ENCODE measurements around the gene FCRL4.
"Not testable (repeated sequence)": the region's sequence is repeated elsewhere in the genome, so short reads cannot be mapped to it uniquely, and the experiment has no call there.

FCRL4 gene

DNA sequence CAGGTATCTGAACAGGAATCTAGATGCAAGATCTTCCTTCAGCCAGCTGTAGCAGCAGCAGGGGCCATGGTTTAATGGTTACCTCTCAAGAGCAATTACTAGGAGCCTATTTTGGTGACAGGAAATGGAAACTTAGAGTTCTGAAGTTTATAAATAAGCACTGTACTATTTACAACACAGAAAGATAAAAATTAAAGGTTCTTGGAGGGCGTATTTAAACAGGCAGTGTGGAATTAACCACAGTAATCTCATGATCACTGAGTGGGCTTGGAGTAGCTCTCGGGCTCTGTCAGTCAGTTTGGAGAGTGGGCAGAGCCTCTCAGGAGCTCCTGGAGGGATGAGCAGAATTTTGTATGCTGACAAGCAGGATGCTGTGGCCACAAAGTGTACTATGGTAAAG is 35.4 kb downstream of the FCRL4 start:
- Histone ChIP-seq H3K4me3 (ENCODE audit: control insufficient read depth in 1 of 7, extremely low read depth in 1 of 7, insufficient read depth in 4 of 7, low read depth in 2 of 7, low read length in 6 of 7) (no peak overlapping the region), H3K27me3 (replicated peaks in 2 of 5; ENCODE audit: control insufficient read depth in 4 of 5, insufficient read depth in 5 of 5, low read length in 4 of 5) (peaks cover 0 to 5% (median 0%) of the 10 kb centered on the region in 5 experiments), H3K4me1 (ENCODE audit: control extremely low read depth in 1 of 4, control insufficient read depth in 4 of 4, insufficient read depth in 4 of 4, low read length in 3 of 4) (peaks cover 6 to 35% (median 18%) of the 10 kb centered on the region in 4 experiments), H3K9me3 (ENCODE audit: control extremely low read depth in 1 of 5, control insufficient read depth in 4 of 5, insufficient read depth in 2 of 5, low read depth in 1 of 5, low read length in 4 of 5) (no peaks in the 10 kb centered on the region), H3K36me3 (ENCODE audit: control insufficient read depth in 4 of 4, insufficient read depth in 4 of 4, low read length in 3 of 4) (no peaks in the 10 kb centered on the region), H3K27ac (ENCODE audit: insufficient read depth in 1 of 2, low read depth in 1 of 2, low read length in 2 of 2, poor library complexity in 1 of 2, severe bottlenecking in 2 of 2) (no peak overlapping the region)
- ChIA-PET POLR2A (no interaction called here), CTCF (interaction anchor here (1.7 to 4.3 kb wide), 2 partner anchors 11 to 18 kb away, joined by 7 to 15 read pairs; partner anchors contain the start of gene FCRL5)
- DNase-seq, result no peak
- WGBS (ENCODE audit: insufficient coverage), result 91% methylated on average over 1 of the region's 2 CpGs

GRCh38 chr1:157558119-157558518 is 39.8 kb downstream of the FCRL4 start:
- POLR2A ChIA-PET, result no interaction called here
- Histone ChIP-seq H3K36me3 (ENCODE audit: control insufficient read depth in 4 of 4, insufficient read depth in 4 of 4, low read length in 3 of 4) (no peaks in the 10 kb centered on the region), H3K27me3 (replicated peaks in 2 of 5; ENCODE audit: control insufficient read depth in 4 of 5, insufficient read depth in 5 of 5, low read length in 4 of 5) (peaks cover 0 to 5% (median 0%) of the 10 kb centered on the region in 5 experiments), H3K4me1 (ENCODE audit: control extremely low read depth in 1 of 4, control insufficient read depth in 4 of 4, insufficient read depth in 4 of 4, low read length in 3 of 4) (peaks cover 0 to 7% (median 0%) of the 10 kb centered on the region in 4 experiments), H3K9me3 (ENCODE audit: control extremely low read depth in 1 of 5, control insufficient read depth in 4 of 5, insufficient read depth in 2 of 5, low read depth in 1 of 5, low read length in 4 of 5) (no peaks in the 10 kb centered on the region), H3K4me3 (ENCODE audit: control insufficient read depth in 1 of 7, extremely low read depth in 1 of 7, insufficient read depth in 4 of 7, low read depth in 2 of 7, low read length in 6 of 7) (no peak overlapping the region), H3K27ac (ENCODE audit: insufficient read depth in 1 of 2, low read depth in 1 of 2, low read length in 2 of 2, poor library complexity in 1 of 2, severe bottlenecking in 2 of 2) (no peak overlapping the region)
- CTCF ChIA-PET, result interaction anchor here (0.6 to 0.7 kb wide), 2 partner anchors 183 to 187 kb away, joined by 3 read pairs; no protein-coding TSS in a partner anchor
- DNase-seq, result no peak
- WGBS (ENCODE audit: insufficient coverage), result no CpG with 5 or more reads among the region's 2 CpGs

DNA sequence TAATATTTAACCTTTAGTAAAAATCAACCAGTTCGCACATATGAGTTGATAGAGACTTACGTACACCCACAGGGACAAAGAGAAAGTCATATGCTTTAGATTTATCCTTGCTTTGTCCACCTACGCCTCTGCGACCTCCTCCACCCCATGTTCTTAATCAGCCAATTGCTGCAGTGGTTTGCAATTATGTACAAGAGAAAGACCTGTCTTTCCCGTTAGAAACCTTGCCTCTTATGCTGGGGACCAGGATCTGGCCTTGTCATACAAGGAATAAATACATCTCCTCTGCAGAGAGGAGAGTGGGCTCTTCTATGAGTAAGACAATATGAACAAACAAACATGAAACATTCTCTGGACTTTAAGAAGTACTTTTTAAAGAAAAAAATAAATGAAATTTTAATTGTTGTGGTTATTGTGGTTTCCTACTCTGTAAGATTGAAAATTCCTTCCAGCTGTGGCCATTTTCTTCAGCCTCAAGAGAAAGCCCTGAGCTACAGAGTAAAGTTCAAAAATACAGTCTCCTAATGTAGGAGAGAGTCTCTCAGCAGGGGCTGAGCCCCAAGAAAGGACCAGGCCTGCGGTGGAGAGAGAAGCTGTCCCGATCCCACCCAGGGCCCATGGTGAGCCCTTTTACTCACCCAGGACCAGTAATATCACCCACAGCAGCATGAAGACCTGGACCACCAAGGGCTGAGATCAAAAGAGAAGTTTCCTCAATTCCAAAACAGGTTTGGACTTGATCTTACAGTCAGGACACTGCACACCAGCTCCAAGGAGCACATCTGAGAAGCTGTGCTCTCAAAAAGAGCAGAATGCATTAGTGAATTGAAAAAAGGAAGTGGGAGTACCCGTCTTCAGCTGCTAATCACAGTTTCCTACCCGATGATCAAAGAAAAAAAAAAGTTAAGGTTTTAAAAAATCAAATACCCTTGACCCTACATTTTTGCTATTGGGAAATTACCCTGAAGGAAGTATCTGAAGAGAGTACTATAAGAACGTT is 45.9 kb downstream of the FCRL4 start, which contains the start of gene FCRL5:
Gene FCRL5 (minus strand): TSS at position 822 of the 1,000 bp plus-strand sequence. CDS start 153 bp downstream, at position 669.
- H3K9me3 ChIP-seq (ENCODE audit: control extremely low read depth in 1 of 5, control insufficient read depth in 4 of 5, insufficient read depth in 2 of 5, low read depth in 1 of 5, low read length in 4 of 5), result no peaks in the 10 kb centered on the region
- H3K27ac ChIP-seq (ENCODE audit: insufficient read depth in 1 of 2, low read depth in 1 of 2, low read length in 2 of 2, poor library complexity in 1 of 2, severe bottlenecking in 2 of 2), result no peak within 1 kb of the TSS
- no peak within 1 kb of the TSS for H3K4me3 ChIP-seq (ENCODE audit: control insufficient read depth in 1 of 7, extremely low read depth in 1 of 7, insufficient read depth in 4 of 7, low read depth in 2 of 7, low read length in 6 of 7)
- WGBS (ENCODE audit: insufficient coverage), result 92% methylated on average over 2 of the region's 10 CpGs
- no peaks in the 10 kb centered on the region for H3K36me3 ChIP-seq (ENCODE audit: control insufficient read depth in 4 of 4, insufficient read depth in 4 of 4, low read length in 3 of 4)
- peaks cover 0 to 2% (median 0%) of the 10 kb centered on the region in 5 experiments for H3K27me3 ChIP-seq (replicated peaks in 2 of 5; ENCODE audit: control insufficient read depth in 4 of 5, insufficient read depth in 5 of 5, low read length in 4 of 5)
- DNase-seq, result no peak
- CTCF ChIA-PET, result interaction anchor here (2.2 kb wide), 1 partner anchor 10 kb away, joined by 7 read pairs; no protein-coding TSS in a partner anchor
- peaks cover 3 to 11% (median 5%) of the 10 kb centered on the region in 4 experiments for H3K4me1 ChIP-seq (ENCODE audit: control extremely low read depth in 1 of 4, control insufficient read depth in 4 of 4, insufficient read depth in 4 of 4, low read length in 3 of 4)
- POLR2A ChIA-PET, result no interaction called here

DNA sequence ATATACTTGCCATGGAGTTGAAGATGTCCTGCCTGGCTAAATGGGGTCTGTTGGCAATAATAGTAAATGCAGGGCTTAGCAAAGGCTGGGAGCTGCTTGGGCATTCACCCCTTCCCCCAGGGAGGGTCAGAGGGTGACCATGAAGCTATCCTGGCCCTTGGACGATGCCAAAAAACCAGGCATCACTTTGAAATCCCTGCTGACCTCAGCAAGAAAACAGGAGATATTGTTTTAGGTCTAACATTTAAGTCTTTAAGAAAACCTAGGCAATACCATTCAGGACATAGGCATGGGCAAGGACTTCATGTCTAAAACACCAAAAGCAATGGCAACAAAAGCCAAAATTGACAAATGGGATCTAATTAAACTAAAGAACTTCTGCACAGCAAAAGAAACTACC is 49.8 kb downstream of the FCRL4 start:
- CTCF ChIA-PET, POLR2A ChIA-PET: not testable (repeated sequence)

GRCh38 chr1:157542676-157543075 is 55.2 kb downstream of the FCRL4 start:
- no peaks in the 10 kb centered on the region for H3K36me3 ChIP-seq (ENCODE audit: control insufficient read depth in 4 of 4, insufficient read depth in 4 of 4, low read length in 3 of 4)
- H3K4me3 ChIP-seq (ENCODE audit: control insufficient read depth in 1 of 7, extremely low read depth in 1 of 7, insufficient read depth in 4 of 7, low read depth in 2 of 7, low read length in 6 of 7), result no peak overlapping the region
- no peak overlapping the region for H3K27ac ChIP-seq (ENCODE audit: insufficient read depth in 1 of 2, low read depth in 1 of 2, low read length in 2 of 2, poor library complexity in 1 of 2, severe bottlenecking in 2 of 2)
- no peaks in the 10 kb centered on the region for H3K4me1 ChIP-seq (ENCODE audit: control extremely low read depth in 1 of 4, control insufficient read depth in 4 of 4, insufficient read depth in 4 of 4, low read length in 3 of 4)
- ChIA-PET POLR2A (no interaction called here), CTCF (no interaction called here)
- no peak for DNase-seq
- H3K9me3 ChIP-seq (ENCODE audit: control extremely low read depth in 1 of 5, control insufficient read depth in 4 of 5, insufficient read depth in 2 of 5, low read depth in 1 of 5, low read length in 4 of 5), result peaks cover 0 to 4% (median 0%) of the 10 kb centered on the region in 5 experiments
- WGBS (ENCODE audit: insufficient coverage), result 92% methylated on average over 6 of the region's 6 CpGs
- peaks cover 0 to 12% (median 3%) of the 10 kb centered on the region in 5 experiments for H3K27me3 ChIP-seq (replicated peaks in 2 of 5; ENCODE audit: control insufficient read depth in 4 of 5, insufficient read depth in 5 of 5, low read length in 4 of 5)

More for the DNA sequence above, 49.8 kb downstream of the FCRL4 start:
- H3K36me3 ChIP-seq (ENCODE audit: control insufficient read depth in 4 of 4, insufficient read depth in 4 of 4, low read length in 3 of 4); H3K9me3 ChIP-seq (ENCODE audit: control extremely low read depth in 1 of 5, control insufficient read depth in 4 of 5, insufficient read depth in 2 of 5, low read depth in 1 of 5, low read length in 4 of 5); H3K27ac ChIP-seq (ENCODE audit: insufficient read depth in 1 of 2, low read depth in 1 of 2, low read length in 2 of 2, poor library complexity in 1 of 2, severe bottlenecking in 2 of 2); H3K4me3 ChIP-seq (ENCODE audit: control insufficient read depth in 1 of 7, extremely low read depth in 1 of 7, insufficient read depth in 4 of 7, low read depth in 2 of 7, low read length in 6 of 7); DNase-seq: not testable (repeated sequence)
- WGBS (ENCODE audit: insufficient coverage), result no CpG with 5 or more reads among the region's 1 CpG
- H3K4me1 ChIP-seq (ENCODE audit: control extremely low read depth in 1 of 4, control insufficient read depth in 4 of 4, insufficient read depth in 4 of 4, low read length in 3 of 4), result peaks cover 3 to 11% (median 5%) of the 10 kb centered on the region in 4 experiments
- peaks cover 0 to 12% (median 3%) of the 10 kb centered on the region in 5 experiments for H3K27me3 ChIP-seq (replicated peaks in 2 of 5; ENCODE audit: control insufficient read depth in 4 of 5, insufficient read depth in 5 of 5, low read length in 4 of 5)

DNA sequence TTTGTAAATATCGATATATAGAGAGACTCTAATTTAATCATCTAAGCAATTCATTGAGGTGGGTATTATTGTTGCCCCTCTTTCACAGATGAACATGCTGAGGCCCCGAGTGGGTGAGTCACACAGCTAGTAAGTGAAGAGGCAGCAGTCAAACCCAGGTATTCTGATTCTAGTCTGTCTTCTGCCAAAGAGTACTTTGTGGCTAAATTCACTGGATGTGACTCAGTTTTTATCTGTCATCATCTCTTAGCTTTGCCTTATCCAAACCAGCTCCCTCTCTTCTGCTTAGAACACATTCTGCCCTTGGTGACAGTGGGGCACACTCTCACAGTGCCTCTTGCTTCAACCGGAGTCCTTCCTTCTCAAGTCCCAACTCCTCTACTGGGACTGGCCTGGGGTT is 57.0 kb downstream of the FCRL4 start:
- H3K4me1 ChIP-seq (ENCODE audit: control extremely low read depth in 1 of 4, control insufficient read depth in 4 of 4, insufficient read depth in 4 of 4, low read length in 3 of 4), result no peaks in the 10 kb centered on the region
- CTCF ChIA-PET, result no interaction called here
- peaks cover 0 to 4% (median 0%) of the 10 kb centered on the region in 5 experiments for H3K9me3 ChIP-seq (ENCODE audit: control extremely low read depth in 1 of 5, control insufficient read depth in 4 of 5, insufficient read depth in 2 of 5, low read depth in 1 of 5, low read length in 4 of 5)
- DNase-seq, result no peak
- peaks cover 0 to 6% (median 3%) of the 10 kb centered on the region in 5 experiments for H3K27me3 ChIP-seq (replicated peaks in 2 of 5; ENCODE audit: control insufficient read depth in 4 of 5, insufficient read depth in 5 of 5, low read length in 4 of 5)
- H3K36me3 ChIP-seq (ENCODE audit: control insufficient read depth in 4 of 4, insufficient read depth in 4 of 4, low read length in 3 of 4), result no peaks in the 10 kb centered on the region
- POLR2A ChIA-PET, result no interaction called here
- no peak overlapping the region for H3K27ac ChIP-seq (ENCODE audit: insufficient read depth in 1 of 2, low read depth in 1 of 2, low read length in 2 of 2, poor library complexity in 1 of 2, severe bottlenecking in 2 of 2)
- WGBS (ENCODE audit: insufficient coverage), result 87% methylated on average over 2 of the region's 3 CpGs
- H3K4me3 ChIP-seq (ENCODE audit: control insufficient read depth in 1 of 7, extremely low read depth in 1 of 7, insufficient read depth in 4 of 7, low read depth in 2 of 7, low read length in 6 of 7), result no peak overlapping the region

Measured in common myeloid progenitor, CD34-positive (primary cell).